WTC11 (cell line): ENCODE data around the gene CSH2.
"Not testable (repeated sequence)": the region's sequence is repeated elsewhere in the genome, so short reads cannot be mapped to it uniquely, and the experiment has no call there.

Experiments
- ATF6 ChIP-seq: sonication (generic); formaldehyde crosslinking; IDR thresholded peaks from 2 replicates; pipeline ENCODE4 v1.8.1; 2023; ENCODE audit warnings: mild to moderate bottlenecking, missing genetic modification reagents
- CREB1 ChIP-seq: sonication (generic); formaldehyde crosslinking; IDR thresholded peaks from 2 replicates; pipeline ENCODE4 v1.8.0; 2023; ENCODE audit warnings: mild to moderate bottlenecking, missing genetic modification reagents
- CREM ChIP-seq: sonication (generic); formaldehyde crosslinking; IDR thresholded peaks from 2 replicates; pipeline ENCODE4 v1.8.1; 2022; ENCODE audit warnings: mild to moderate bottlenecking, missing genetic modification reagents, moderate library complexity
- CTCF ChIP-seq: fragments of 200-600 bp; IDR thresholded peaks from 2 replicates; pipeline ENCODE4 v1.8.0; 2022; ENCODE audit warnings: antibody characterized with exemption
- IRF1 ChIP-seq: sonication (generic); formaldehyde crosslinking; IDR thresholded peaks from 2 replicates; pipeline ENCODE4 v1.8.0; 2023; ENCODE audit warnings: missing genetic modification reagents
- USF2 ChIP-seq: sonication (generic); formaldehyde crosslinking; IDR thresholded peaks from 2 replicates; pipeline ENCODE4 v1.8.1; 2023; ENCODE audit warnings: mild to moderate bottlenecking, missing genetic modification reagents, moderate library complexity
- ZNF138 ChIP-seq: sonication (generic); formaldehyde crosslinking; conservative IDR thresholded peaks from 2 replicates; pipeline ENCODE4 v1.8.1; 2022; ENCODE audit warnings: mild to moderate bottlenecking, moderate library complexity, missing genetic modification reagents

- TF ChIP-seq CTCF; ZNF138 (CRISPR knock-in tag); CREB1; ATF6 (CRISPR knock-in tag); USF2 (CRISPR knock-in tag); IRF1 (CRISPR knock-in tag); CREM (CRISPR knock-in tag): not testable (repeated sequence)
Observed at GRCh38 chr17:63904796-63905195, 31.3 kb upstream of the CSH2 start.
